ENCODE data around the gene STRBP.

The STRBP gene

GRCh38 chr9:123107639-123108285, 160.6 kb downstream of the STRBP start:
- no peaks in the 10 kb centered on the region for H3K9me3 Mint-ChIP-seq
- no peaks in the 10 kb centered on the region for H3K27me3 Mint-ChIP-seq (ENCODE audit: low read depth, poor library complexity)
- DNase-seq, result no peak
- H3K27ac Mint-ChIP-seq, result peak overlapping the region; percentile 86
- H3K4me1 Mint-ChIP-seq, result peaks cover 18% of the 10 kb centered on the region
- TF ChIP-seq CTCF (IDR thresholded peaks at IDR 0.05), result no peak
- H3K36me3 Mint-ChIP-seq (ENCODE audit: low read depth), result peaks cover 26% of the 10 kb centered on the region
- no peak overlapping the region for H3K4me3 Mint-ChIP-seq

- Mint-ChIP-seq H3K27me3 (ENCODE audit: low read depth, poor library complexity) (no peaks in the 10 kb centered on the region), H3K4me3 (no peak overlapping the region), H3K9me3 (no peaks in the 10 kb centered on the region), H3K4me1 (peaks cover 8% of the 10 kb centered on the region), H3K36me3 (ENCODE audit: low read depth) (peaks cover 35% of the 10 kb centered on the region), H3K27ac (no peak overlapping the region)
- TF ChIP-seq CTCF (IDR thresholded peaks at IDR 0.05), result no peak
- DNase-seq, result no peak
Measured at GRCh38 chr9:123105490-123105889, 162.9 kb downstream of the STRBP start.

DNA sequence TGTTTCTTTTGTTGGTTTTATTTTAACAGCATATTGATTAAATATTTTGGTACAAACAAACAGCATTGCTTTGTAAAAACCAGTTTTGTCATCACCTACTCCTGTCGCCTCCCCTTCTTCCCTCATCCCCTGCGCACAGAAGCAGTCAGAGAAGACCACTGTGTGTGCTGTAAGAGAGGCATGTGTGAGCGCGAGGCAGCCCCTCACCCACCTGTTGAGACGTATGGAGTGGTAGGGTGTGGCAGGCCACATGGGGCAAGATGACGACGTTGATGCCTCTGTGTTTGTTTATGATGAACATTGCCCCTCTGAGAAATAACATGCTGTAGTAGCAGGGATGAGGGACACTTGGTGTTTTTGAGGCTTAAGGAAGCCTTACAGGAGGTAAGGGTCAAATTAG, 163.6 kb downstream of the STRBP start:
- Mint-ChIP-seq H3K27ac (peak overlapping the region; percentile 4), H3K9me3 (no peaks in the 10 kb centered on the region), H3K36me3 (ENCODE audit: low read depth) (peaks cover 35% of the 10 kb centered on the region), H3K27me3 (ENCODE audit: low read depth, poor library complexity) (no peaks in the 10 kb centered on the region), H3K4me1 (peaks cover 8% of the 10 kb centered on the region), H3K4me3 (no peak overlapping the region)
- DNase-seq, result no peak
- TF ChIP-seq CTCF (IDR thresholded peaks at IDR 0.05), result no peak

DNA sequence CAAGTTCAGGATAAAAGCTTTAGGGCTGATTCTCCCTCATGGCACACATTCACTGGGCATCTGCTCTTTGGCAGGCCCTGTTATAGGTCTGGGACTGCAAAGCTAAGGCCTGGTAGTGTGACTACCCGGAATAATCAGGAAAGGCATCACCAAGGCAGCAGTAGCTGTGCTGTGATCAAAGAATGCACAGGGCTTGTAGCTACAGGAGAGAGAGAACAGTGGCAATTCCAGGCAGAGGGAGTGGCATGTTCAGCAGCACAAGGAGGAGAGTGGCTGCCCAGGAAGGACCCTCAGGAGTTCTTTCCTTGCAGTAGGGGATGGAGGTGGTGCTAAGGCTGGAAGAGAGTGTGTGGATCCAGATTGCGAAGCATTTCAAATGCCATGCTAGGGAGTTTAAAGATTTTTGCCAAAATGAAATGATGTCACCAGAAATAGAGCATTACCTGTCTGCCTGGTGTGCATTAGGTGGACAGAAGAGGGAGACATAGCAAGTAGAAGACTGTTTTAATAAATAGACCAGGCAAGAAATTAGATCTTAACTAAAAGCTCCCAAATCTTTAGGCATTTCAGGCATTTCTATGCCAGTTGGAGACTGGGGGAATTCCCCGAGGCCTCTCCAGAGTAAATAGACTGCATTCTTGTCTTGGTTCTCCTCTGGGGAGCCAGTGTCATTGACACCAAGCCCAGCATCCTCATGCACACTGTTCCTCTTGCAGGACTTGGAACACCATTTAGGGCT, 165.8 kb downstream of the STRBP start:
- no peaks in the 10 kb centered on the region for H3K9me3 Mint-ChIP-seq
- DNase-seq, result no peak
- peaks cover 8% of the 10 kb centered on the region for H3K4me1 Mint-ChIP-seq
- H3K4me3 Mint-ChIP-seq, result no peak overlapping the region
- no peaks in the 10 kb centered on the region for H3K27me3 Mint-ChIP-seq (ENCODE audit: low read depth, poor library complexity)
- peak; percentile 23 for TF ChIP-seq CTCF (IDR thresholded peaks at IDR 0.05)
- peaks cover 54% of the 10 kb centered on the region for H3K36me3 Mint-ChIP-seq (ENCODE audit: low read depth)
- H3K27ac Mint-ChIP-seq, result peak overlapping the region; percentile 15

DNA sequence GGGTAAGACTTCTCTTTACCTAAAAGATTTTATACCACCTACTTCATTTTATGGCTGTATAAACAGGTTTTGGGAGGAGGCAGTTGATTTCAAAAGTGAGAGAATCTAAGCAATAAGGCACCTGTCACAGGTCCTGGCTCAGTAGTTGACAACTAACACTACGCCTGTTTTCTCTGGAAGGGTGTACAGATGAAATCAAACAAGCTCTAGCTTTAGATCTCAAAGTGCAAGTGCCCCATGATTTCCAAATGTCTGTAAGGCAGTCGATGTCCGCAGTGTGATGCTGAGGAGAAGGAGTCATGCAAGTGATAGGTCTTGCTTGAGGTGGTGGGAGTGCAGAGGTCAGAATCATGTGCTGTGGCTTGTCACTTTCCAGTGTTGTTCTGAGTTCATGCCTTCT, 168.8 kb downstream of the STRBP start:
- no peak for TF ChIP-seq CTCF (IDR thresholded peaks at IDR 0.05)
- Mint-ChIP-seq H3K4me3 (no peak overlapping the region), H3K36me3 (ENCODE audit: low read depth) (peaks cover 64% of the 10 kb centered on the region), H3K27ac (no peak overlapping the region), H3K4me1 (peaks cover 8% of the 10 kb centered on the region), H3K27me3 (ENCODE audit: low read depth, poor library complexity) (no peaks in the 10 kb centered on the region), H3K9me3 (no peaks in the 10 kb centered on the region)
- no peak for DNase-seq

GRCh38 chr9:123099042-123099441, 169.3 kb downstream of the STRBP start:
- H3K4me3 Mint-ChIP-seq, result no peak overlapping the region
- peaks cover 64% of the 10 kb centered on the region for H3K36me3 Mint-ChIP-seq (ENCODE audit: low read depth)
- no peak overlapping the region for H3K27ac Mint-ChIP-seq

More at GRCh38 chr9:123099042-123099441, 169.3 kb downstream of the STRBP start:
- no peak for TF ChIP-seq CTCF (IDR thresholded peaks at IDR 0.05)
- H3K4me1 Mint-ChIP-seq, result peaks cover 8% of the 10 kb centered on the region
- DNase-seq, result no peak
- H3K9me3 Mint-ChIP-seq, result no peaks in the 10 kb centered on the region
- no peaks in the 10 kb centered on the region for H3K27me3 Mint-ChIP-seq (ENCODE audit: low read depth, poor library complexity)
